ENCODE results near the gene CHP2.

DNA sequence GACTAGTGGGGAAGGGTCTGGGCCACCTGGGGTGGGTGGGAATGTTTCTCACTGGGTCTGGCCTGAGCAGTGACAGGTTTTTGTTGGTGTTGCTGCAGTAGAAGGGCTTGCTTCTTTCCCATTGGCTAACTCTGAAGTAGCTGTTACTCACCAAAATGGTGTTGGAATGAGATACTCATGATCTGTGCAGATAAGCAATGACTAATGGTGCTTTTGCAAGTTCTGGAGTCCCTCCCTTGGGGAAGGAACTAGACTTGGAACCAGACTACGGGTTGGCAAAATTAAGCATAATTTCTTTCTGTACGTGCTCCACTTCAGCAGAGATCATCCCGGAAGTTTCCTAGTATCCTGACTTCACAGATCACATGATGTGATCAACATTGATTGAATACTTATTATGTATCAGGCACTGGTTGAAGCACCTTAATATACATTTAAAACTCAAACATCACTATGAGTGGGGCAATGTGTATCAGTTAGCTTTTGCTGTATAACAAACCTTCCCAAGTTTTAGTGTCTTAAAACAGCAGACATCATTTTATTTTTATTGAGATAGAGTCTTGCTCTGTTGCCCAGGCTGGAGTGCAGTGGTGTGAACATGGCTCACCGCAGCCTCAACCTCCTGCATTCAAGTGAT lies 30.1 kb downstream of the CHP2 start:
- TF ChIP-seq, protein P1, sequence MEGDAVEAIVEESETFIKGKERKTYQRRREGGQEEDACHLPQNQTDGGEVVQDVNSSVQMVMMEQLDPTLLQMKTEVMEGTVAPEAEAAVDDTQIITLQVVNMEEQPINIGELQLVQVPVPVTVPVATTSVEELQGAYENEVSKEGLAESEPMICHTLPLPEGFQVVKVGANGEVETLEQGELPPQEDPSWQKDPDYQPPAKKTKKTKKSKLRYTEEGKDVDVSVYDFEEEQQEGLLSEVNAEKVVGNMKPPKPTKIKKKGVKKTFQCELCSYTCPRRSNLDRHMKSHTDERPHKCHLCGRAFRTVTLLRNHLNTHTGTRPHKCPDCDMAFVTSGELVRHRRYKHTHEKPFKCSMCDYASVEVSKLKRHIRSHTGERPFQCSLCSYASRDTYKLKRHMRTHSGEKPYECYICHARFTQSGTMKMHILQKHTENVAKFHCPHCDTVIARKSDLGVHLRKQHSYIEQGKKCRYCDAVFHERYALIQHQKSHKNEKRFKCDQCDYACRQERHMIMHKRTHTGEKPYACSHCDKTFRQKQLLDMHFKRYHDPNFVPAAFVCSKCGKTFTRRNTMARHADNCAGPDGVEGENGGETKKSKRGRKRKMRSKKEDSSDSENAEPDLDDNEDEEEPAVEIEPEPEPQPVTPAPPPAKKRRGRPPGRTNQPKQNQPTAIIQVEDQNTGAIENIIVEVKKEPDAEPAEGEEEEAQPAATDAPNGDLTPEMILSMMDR (IDR thresholded peaks at IDR 0.05) = no peak
- TF ChIP-seq RAD21 (IDR thresholded peaks at IDR 0.05; ENCODE audit: low read length) = no peak
- no peak for TF ChIP-seq CHD2 (IDR thresholded peaks at IDR 0.05; ENCODE audit: low read length, partially characterized antibody)
- TF ChIP-seq POLR2AphosphoS5 (IDR thresholded peaks at IDR 0.05; ENCODE audit: low read depth, low read length) = no peak
